ENCODE measurements around the gene SUCLG2. TPM values are rescaled to one million over a fixed set of nuclear protein-coding genes. Genes with fewer than 3 reads are reported as not detected.
A peak's percentile ranks its signal among the peaks of the same experiment; 100 is the strongest.

The SUCLG2 gene
- total and polyA plus RNA-seq, 2 of the 4 experiments (the other 2 are of a cell fraction): 26.8 to 34.6 TPM

- H3K14ac ChIP-seq (replicated peaks; ENCODE audit: low read depth, low read length): no peak overlapping the region
- intact Hi-C loops (cut with micrococcal nuclease): no loop called here
- no CpG with 5 or more reads among the region's 1 CpG for WGBS, 2 experiments (ENCODE audit: extremely low coverage in 2 of 2, insufficient read length in 1 of 2)
- H2BK15ac ChIP-seq (ENCODE audit: low read depth, low read length): no peak overlapping the region
- no peak overlapping the region for H3K23ac ChIP-seq (ENCODE audit: low read depth, low read length)
- no peak overlapping the region for H3K4ac ChIP-seq (ENCODE audit: low read depth, low read length)
- no peak overlapping the region for H2BK120ac ChIP-seq (ENCODE audit: low read depth, low read length)
- H3K9ac ChIP-seq (ENCODE audit: low read depth, low read length): no peak overlapping the region
- DNase-seq (peak; percentile 1), ATAC-seq (ENCODE audit: low read depth) (no peak)
- no peaks in the 10 kb centered on the region for H3K9me1 ChIP-seq (ENCODE audit: insufficient read depth, low read length)
- no peak overlapping the region for H3K4me2 ChIP-seq (ENCODE audit: low read depth, low read length)
- H3K27ac ChIP-seq (ENCODE audit: insufficient read depth, low read length): no peak overlapping the region
- dilution Hi-C loops (cut with HindIII; ENCODE audit: low sequenced_read_pairs, unreplicated experiment): no loop called here
- H4K8ac ChIP-seq (ENCODE audit: low read depth in 2 of 2, low read length in 2 of 2): no peak overlapping the region
- no peak overlapping the region for H3K56ac ChIP-seq (ENCODE audit: extremely low read depth, insufficient read depth, low read length)
- no peak overlapping the region for H2BK5ac ChIP-seq (ENCODE audit: low read depth, low read length, poor library complexity, severe bottlenecking)
- no peak overlapping the region for H2AK9ac ChIP-seq (replicated peaks; ENCODE audit: low read depth, low read length, poor library complexity)
- no peak overlapping the region for H4K91ac ChIP-seq (ENCODE audit: insufficient read depth, low read depth, low read length)
- no peaks in the 10 kb centered on the region; a peak in 1 of 4 replicates for H3K79me1 ChIP-seq (ENCODE audit: low read depth in 1 of 2, low read length in 2 of 2)
- ChIA-PET POLR2A (ENCODE audit: unreplicated experiment) (no interaction called here), CTCF (no interaction called here)
- no peaks in the 10 kb centered on the region for H3K27me3 ChIP-seq (ENCODE audit: control insufficient read depth, insufficient read depth, low read length)
- no peak overlapping the region for H3K4me3 ChIP-seq (ENCODE audit: insufficient read depth, low read depth, low read length)
- no peak overlapping the region for H2BK20ac ChIP-seq (ENCODE audit: low read depth, low read length)
- in situ Hi-C loops (cut with MboI; ENCODE audit: low sequenced_read_pairs): no loop called here
- H2AFZ ChIP-seq (replicated peaks; ENCODE audit: low read length, poor library complexity): no peak overlapping the region
- H3K36me3 ChIP-seq (ENCODE audit: control insufficient read depth, insufficient read depth, low read length): peaks cover 2% of the 10 kb centered on the region; the same call in 1 of the 2 replicates
- no peaks in the 10 kb centered on the region for H3K4me1 ChIP-seq (ENCODE audit: control insufficient read depth, insufficient read depth, low read length)
- no TSS peak for BruUV-seq (replicated peaks)
- no peak overlapping the region for H2AK5ac ChIP-seq (ENCODE audit: low read depth, low read length)
- no peak overlapping the region for H4K5ac ChIP-seq (ENCODE audit: low read depth, low read length)
- no peaks in the 10 kb centered on the region for H3K9me3 ChIP-seq (ENCODE audit: control insufficient read depth, insufficient read depth, low read length)
- H3K18ac ChIP-seq (ENCODE audit: low read depth, low read length): no peak overlapping the region
- H4K20me1 ChIP-seq (ENCODE audit: insufficient read depth, low read length): no peaks in the 10 kb centered on the region
- no peak for TF ChIP-seq MAZ (IDR thresholded peaks at IDR 0.05; ENCODE audit: borderline replicate concordance, low read depth, low read length)
- no peak for TF ChIP-seq RAD21 (IDR thresholded peaks at IDR 0.05; ENCODE audit: low read length)
- TF ChIP-seq RCOR1 (IDR thresholded peaks at IDR 0.05; ENCODE audit: insufficient replicate concordance, low read length): no peak
- no peak for TF ChIP-seq ELK1 (IDR thresholded peaks at IDR 0.05; ENCODE audit: borderline replicate concordance, low read depth, low read length)
- TF ChIP-seq FOS (IDR thresholded peaks at IDR 0.05; ENCODE audit: low read depth, low read length): no peak
- TF ChIP-seq MAFK (IDR thresholded peaks at IDR 0.05; ENCODE audit: low read depth, low read length): no peak
- TF ChIP-seq POLR2A (IDR thresholded peaks at IDR 0.05; ENCODE audit: low read depth, low read length): no peak
- TF ChIP-seq CEBPB (IDR thresholded peaks at IDR 0.05; ENCODE audit: low read depth, low read length): no peak
- no peak for TF ChIP-seq RFX5 (IDR thresholded peaks at IDR 0.05; ENCODE audit: low read depth, low read length)
- TF ChIP-seq CTCF (conservative IDR thresholded peaks at IDR 0.05; ENCODE audit: low read depth, low read length): no peak
- no peak for TF ChIP-seq BHLHE40 (IDR thresholded peaks at IDR 0.05; ENCODE audit: low read depth, low read length)
- TF ChIP-seq MXI1 (IDR thresholded peaks at IDR 0.05; ENCODE audit: borderline replicate concordance, low read depth, low read length): no peak
- TF ChIP-seq NFE2L2 (IDR thresholded peaks at IDR 0.05; ENCODE audit: low read depth, low read length): no peak
- no peak for TF ChIP-seq CHD1 (IDR thresholded peaks at IDR 0.05; ENCODE audit: low read depth, low read length)
- no peak for TF ChIP-seq USF2 (IDR thresholded peaks at IDR 0.05; ENCODE audit: low read depth, low read length)
- no peak for TF ChIP-seq SMC3 (IDR thresholded peaks at IDR 0.05; ENCODE audit: low read depth, low read length)
Observed at GRCh38 chr3:67495751-67496150, 158.7 kb downstream of the SUCLG2 start.

Measured in IMR-90 (cell line).